ENCODE results near the gene DNER. TPM values are rescaled to one million over a fixed set of nuclear protein-coding genes. Genes with fewer than 3 reads are reported as not detected.

DNER gene
- total and polyA plus RNA-seq, 2 of the 4 experiments (the other 2 are of a cell fraction), result under 0.01 to 0.14 TPM

DNA sequence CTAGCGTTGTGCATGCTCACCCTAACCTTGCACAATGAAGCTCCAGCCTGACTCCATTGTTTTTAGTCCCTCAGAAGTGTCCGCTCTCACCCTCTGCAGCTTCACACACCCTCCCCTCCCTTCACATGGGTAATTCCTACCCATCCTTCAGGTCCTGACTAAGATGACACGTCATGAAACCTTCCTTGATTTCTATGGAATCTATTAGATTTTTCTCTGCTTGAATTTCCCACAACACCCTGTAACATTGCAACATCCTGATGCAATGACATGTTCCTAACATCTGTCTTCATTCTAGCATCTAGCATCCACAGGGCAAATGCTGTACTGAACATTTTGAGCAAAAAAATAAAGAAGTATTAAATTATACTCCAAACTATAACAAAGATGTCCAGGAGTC, 366.2 kb downstream of the DNER start:
- no peak overlapping the region for H3K4me2 ChIP-seq (ENCODE audit: low read depth, low read length)
- H2AK5ac ChIP-seq (ENCODE audit: low read depth, low read length), result no peak overlapping the region
- H2BK15ac ChIP-seq (ENCODE audit: low read depth, low read length), result no peak overlapping the region
- no peak overlapping the region for H3K27ac ChIP-seq (ENCODE audit: insufficient read depth, low read length)
- no peaks in the 10 kb centered on the region for H3K9me1 ChIP-seq (ENCODE audit: insufficient read depth, low read length)
- H3K9ac ChIP-seq (ENCODE audit: low read depth, low read length), result no peak overlapping the region
- no peak overlapping the region for H2BK120ac ChIP-seq (ENCODE audit: low read depth, low read length)
- dilution Hi-C loops (cut with HindIII; ENCODE audit: low sequenced_read_pairs, unreplicated experiment) (no loop called here), in situ Hi-C loops (cut with MboI; ENCODE audit: low sequenced_read_pairs) (no loop called here), intact Hi-C loops (cut with micrococcal nuclease) (no loop called here)
- no TSS peak for BruUV-seq (replicated peaks)
- no peaks in the 10 kb centered on the region for H3K27me3 ChIP-seq (ENCODE audit: control insufficient read depth, insufficient read depth, low read length)
- no peak overlapping the region for H3K23ac ChIP-seq (ENCODE audit: low read depth, low read length)
- no peak overlapping the region for H3K18ac ChIP-seq (ENCODE audit: low read depth, low read length)
- no peak; the same call in 1 of the 2 replicates for ATAC-seq (ENCODE audit: low read depth)
- no peak overlapping the region for H4K8ac ChIP-seq (ENCODE audit: low read depth in 2 of 2, low read length in 2 of 2)
- no peak overlapping the region for H3K4ac ChIP-seq (ENCODE audit: low read depth, low read length)
- no peak overlapping the region for H2AK9ac ChIP-seq (replicated peaks; ENCODE audit: low read depth, low read length, poor library complexity)
- ChIA-PET CTCF (no interaction called here), POLR2A (ENCODE audit: unreplicated experiment) (no interaction called here)
- no peak for TF ChIP-seq NFE2L2 (IDR thresholded peaks at IDR 0.05; ENCODE audit: low read depth, low read length)
- TF ChIP-seq, protein P1, sequence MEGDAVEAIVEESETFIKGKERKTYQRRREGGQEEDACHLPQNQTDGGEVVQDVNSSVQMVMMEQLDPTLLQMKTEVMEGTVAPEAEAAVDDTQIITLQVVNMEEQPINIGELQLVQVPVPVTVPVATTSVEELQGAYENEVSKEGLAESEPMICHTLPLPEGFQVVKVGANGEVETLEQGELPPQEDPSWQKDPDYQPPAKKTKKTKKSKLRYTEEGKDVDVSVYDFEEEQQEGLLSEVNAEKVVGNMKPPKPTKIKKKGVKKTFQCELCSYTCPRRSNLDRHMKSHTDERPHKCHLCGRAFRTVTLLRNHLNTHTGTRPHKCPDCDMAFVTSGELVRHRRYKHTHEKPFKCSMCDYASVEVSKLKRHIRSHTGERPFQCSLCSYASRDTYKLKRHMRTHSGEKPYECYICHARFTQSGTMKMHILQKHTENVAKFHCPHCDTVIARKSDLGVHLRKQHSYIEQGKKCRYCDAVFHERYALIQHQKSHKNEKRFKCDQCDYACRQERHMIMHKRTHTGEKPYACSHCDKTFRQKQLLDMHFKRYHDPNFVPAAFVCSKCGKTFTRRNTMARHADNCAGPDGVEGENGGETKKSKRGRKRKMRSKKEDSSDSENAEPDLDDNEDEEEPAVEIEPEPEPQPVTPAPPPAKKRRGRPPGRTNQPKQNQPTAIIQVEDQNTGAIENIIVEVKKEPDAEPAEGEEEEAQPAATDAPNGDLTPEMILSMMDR (conservative IDR thresholded peaks at IDR 0.05; ENCODE audit: low read depth, low read length), result no peak
- no peak for TF ChIP-seq BHLHE40 (IDR thresholded peaks at IDR 0.05; ENCODE audit: low read depth, low read length)
- TF ChIP-seq RAD21 (IDR thresholded peaks at IDR 0.05; ENCODE audit: low read length), result no peak
- no peak for TF ChIP-seq MXI1 (IDR thresholded peaks at IDR 0.05; ENCODE audit: borderline replicate concordance, low read depth, low read length)
- no peak for TF ChIP-seq CHD1 (IDR thresholded peaks at IDR 0.05; ENCODE audit: low read depth, low read length)
- no peak for TF ChIP-seq MAZ (IDR thresholded peaks at IDR 0.05; ENCODE audit: borderline replicate concordance, low read depth, low read length)
- no peak for TF ChIP-seq RCOR1 (IDR thresholded peaks at IDR 0.05; ENCODE audit: insufficient replicate concordance, low read length)
- TF ChIP-seq, protein P2, sequence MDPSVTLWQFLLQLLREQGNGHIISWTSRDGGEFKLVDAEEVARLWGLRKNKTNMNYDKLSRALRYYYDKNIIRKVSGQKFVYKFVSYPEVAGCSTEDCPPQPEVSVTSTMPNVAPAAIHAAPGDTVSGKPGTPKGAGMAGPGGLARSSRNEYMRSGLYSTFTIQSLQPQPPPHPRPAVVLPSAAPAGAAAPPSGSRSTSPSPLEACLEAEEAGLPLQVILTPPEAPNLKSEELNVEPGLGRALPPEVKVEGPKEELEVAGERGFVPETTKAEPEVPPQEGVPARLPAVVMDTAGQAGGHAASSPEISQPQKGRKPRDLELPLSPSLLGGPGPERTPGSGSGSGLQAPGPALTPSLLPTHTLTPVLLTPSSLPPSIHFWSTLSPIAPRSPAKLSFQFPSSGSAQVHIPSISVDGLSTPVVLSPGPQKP (IDR thresholded peaks at IDR 0.05; ENCODE audit: borderline replicate concordance, low read depth, low read length), result no peak
- no peak for TF ChIP-seq CEBPB (IDR thresholded peaks at IDR 0.05; ENCODE audit: low read depth, low read length)
- no peak for TF ChIP-seq MAFK (IDR thresholded peaks at IDR 0.05; ENCODE audit: low read depth, low read length)
- TF ChIP-seq SMC3 (IDR thresholded peaks at IDR 0.05; ENCODE audit: low read depth, low read length), result no peak
- TF ChIP-seq POLR2A (IDR thresholded peaks at IDR 0.05; ENCODE audit: low read depth, low read length), result no peak
- no peak for TF ChIP-seq FOS (IDR thresholded peaks at IDR 0.05; ENCODE audit: low read depth, low read length)
- TF ChIP-seq, protein P3, sequence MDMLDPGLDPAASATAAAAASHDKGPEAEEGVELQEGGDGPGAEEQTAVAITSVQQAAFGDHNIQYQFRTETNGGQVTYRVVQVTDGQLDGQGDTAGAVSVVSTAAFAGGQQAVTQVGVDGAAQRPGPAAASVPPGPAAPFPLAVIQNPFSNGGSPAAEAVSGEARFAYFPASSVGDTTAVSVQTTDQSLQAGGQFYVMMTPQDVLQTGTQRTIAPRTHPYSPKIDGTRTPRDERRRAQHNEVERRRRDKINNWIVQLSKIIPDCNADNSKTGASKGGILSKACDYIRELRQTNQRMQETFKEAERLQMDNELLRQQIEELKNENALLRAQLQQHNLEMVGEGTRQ (IDR thresholded peaks at IDR 0.05; ENCODE audit: low read depth, low read length), result no peak
- peaks cover 8% of the 10 kb centered on the region; the same call in 1 of the 2 replicates for H3K9me3 ChIP-seq (ENCODE audit: control insufficient read depth, insufficient read depth, low read length)
- no peaks in the 10 kb centered on the region for H4K20me1 ChIP-seq (ENCODE audit: insufficient read depth, low read length)
- H3K4me1 ChIP-seq (ENCODE audit: control insufficient read depth, insufficient read depth, low read length), result no peaks in the 10 kb centered on the region
- no peak overlapping the region for H2BK20ac ChIP-seq (ENCODE audit: low read depth, low read length)
- H3K79me1 ChIP-seq (ENCODE audit: low read depth in 1 of 2, low read length in 2 of 2), result no peaks in the 10 kb centered on the region
- no peak overlapping the region for H3K14ac ChIP-seq (replicated peaks; ENCODE audit: low read depth, low read length)
- no peak overlapping the region for H2BK5ac ChIP-seq (ENCODE audit: low read depth, low read length, poor library complexity, severe bottlenecking)
- H4K91ac ChIP-seq (ENCODE audit: insufficient read depth, low read depth, low read length), result no peak overlapping the region
- 72% methylated on average over 2 of the region's 3 CpGs; no CpG with 5 or more reads in 1 of the 2 experiments for WGBS, 2 experiments (ENCODE audit: extremely low coverage in 2 of 2, insufficient read length in 1 of 2)
- no peak overlapping the region for H2AFZ ChIP-seq (replicated peaks; ENCODE audit: low read length, poor library complexity)
- DNase-seq, result no peak
- H4K5ac ChIP-seq (ENCODE audit: low read depth, low read length), result no peak overlapping the region
- H3K56ac ChIP-seq (ENCODE audit: extremely low read depth, insufficient read depth, low read length), result no peak overlapping the region
- H3K36me3 ChIP-seq (ENCODE audit: control insufficient read depth, insufficient read depth, low read length), result no peaks in the 10 kb centered on the region
- H3K4me3 ChIP-seq (ENCODE audit: insufficient read depth, low read depth, low read length), result no peak overlapping the region

All from IMR-90 (cell line).